Measurements from ENCODE around the gene PCSK5. TPM values are rescaled to one million over a fixed set of nuclear protein-coding genes. Genes with fewer than 3 reads are reported as not detected.
A peak's percentile ranks its signal among the peaks of the same experiment; 100 is the strongest.

The PCSK5 gene
- total and polyA plus RNA-seq, 10 donors, result 0.28 to 8.1 (median 5.5) TPM

- Histone ChIP-seq H3K27me3 (replicated peaks in 1 of 7) (no peaks in the 10 kb centered on the region), H3K4me1 (peaks cover 0 to 7% (median 1%) of the 10 kb centered on the region in 6 donors), H3K27ac (no peak overlapping the region), H3K9me3 (no peaks in the 10 kb centered on the region), H3K36me3 (no peaks in the 10 kb centered on the region), H3K4me3 (no peak overlapping the region)
- WGBS, 5 donors, result 62 to 77% (median 74%) methylated on average over 2 of the region's 2 CpGs
- no peak for DNase-seq
- TF ChIP-seq, protein P1, sequence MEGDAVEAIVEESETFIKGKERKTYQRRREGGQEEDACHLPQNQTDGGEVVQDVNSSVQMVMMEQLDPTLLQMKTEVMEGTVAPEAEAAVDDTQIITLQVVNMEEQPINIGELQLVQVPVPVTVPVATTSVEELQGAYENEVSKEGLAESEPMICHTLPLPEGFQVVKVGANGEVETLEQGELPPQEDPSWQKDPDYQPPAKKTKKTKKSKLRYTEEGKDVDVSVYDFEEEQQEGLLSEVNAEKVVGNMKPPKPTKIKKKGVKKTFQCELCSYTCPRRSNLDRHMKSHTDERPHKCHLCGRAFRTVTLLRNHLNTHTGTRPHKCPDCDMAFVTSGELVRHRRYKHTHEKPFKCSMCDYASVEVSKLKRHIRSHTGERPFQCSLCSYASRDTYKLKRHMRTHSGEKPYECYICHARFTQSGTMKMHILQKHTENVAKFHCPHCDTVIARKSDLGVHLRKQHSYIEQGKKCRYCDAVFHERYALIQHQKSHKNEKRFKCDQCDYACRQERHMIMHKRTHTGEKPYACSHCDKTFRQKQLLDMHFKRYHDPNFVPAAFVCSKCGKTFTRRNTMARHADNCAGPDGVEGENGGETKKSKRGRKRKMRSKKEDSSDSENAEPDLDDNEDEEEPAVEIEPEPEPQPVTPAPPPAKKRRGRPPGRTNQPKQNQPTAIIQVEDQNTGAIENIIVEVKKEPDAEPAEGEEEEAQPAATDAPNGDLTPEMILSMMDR (IDR thresholded peaks at IDR 0.05 in 8 of 11, conservative IDR thresholded peaks at IDR 0.05 in 3 of 11), result no peak
- no peak for TF ChIP-seq POLR2AphosphoS5 (IDR thresholded peaks at IDR 0.05)
- TF ChIP-seq POLR2A (IDR thresholded peaks at IDR 0.05), result no peak
- intact Hi-C loops (cut with DNase I; ENCODE audit: low total_unique reads), result no loop called here
Measured at GRCh38 chr9:75927356-75927755, 36.9 kb downstream of the PCSK5 start.

- H3K27me3 ChIP-seq (replicated peaks in 1 of 7), result no peaks in the 10 kb centered on the region
- H3K4me1 ChIP-seq, result peaks cover 0 to 7% (median 1%) of the 10 kb centered on the region in 6 donors
- WGBS, 5 donors, result 92 to 98% (median 95%) methylated on average over 4 of the region's 4 CpGs
- TF ChIP-seq, protein P1 (IDR thresholded peaks at IDR 0.05 in 8 of 11, conservative IDR thresholded peaks at IDR 0.05 in 3 of 11), result no peak
- TF ChIP-seq POLR2A (IDR thresholded peaks at IDR 0.05) (no peak), POLR2AphosphoS5 (IDR thresholded peaks at IDR 0.05) (no peak)
- H3K27ac ChIP-seq, result peak overlapping the region in 1 of 8 donors; percentile 37
- no peaks in the 10 kb centered on the region for H3K36me3 ChIP-seq
- intact Hi-C loops (cut with DNase I; ENCODE audit: low total_unique reads), result no loop called here
- DNase-seq, result no peak
- H3K9me3 ChIP-seq, result no peaks in the 10 kb centered on the region
- H3K4me3 ChIP-seq, result no peak overlapping the region
Measured at GRCh38 chr9:75930190-75930589, 39.7 kb downstream of the PCSK5 start.

DNA sequence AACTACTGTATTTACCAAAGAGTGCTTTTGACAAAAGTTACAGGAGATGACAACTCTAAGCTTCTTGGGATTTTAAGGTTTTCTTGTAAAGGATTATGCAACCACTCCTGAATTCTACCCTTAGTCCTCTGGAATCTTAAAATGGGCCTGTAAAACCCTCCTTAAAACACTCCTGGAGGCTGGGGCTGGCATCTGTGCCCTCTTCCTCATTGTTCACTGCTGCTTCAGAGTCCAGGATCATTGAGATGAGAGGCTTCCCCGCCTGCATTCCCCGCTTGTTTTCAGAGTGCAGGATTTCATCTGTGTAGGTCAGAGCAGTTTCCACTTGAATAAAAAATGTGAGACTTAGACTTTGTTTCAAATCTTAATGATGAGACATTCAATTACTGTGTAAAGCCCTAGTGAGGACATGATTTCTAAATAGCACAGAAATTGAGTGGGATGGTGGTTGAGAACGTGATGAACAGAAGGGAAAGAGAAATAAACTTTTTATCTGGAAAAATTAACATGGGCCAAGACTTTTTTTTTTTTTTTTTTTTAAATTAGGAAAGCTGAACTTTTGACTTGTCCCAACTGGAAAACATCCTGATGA, 40.4 kb downstream of the PCSK5 start:
- Histone ChIP-seq H3K4me1 (peaks cover 0 to 7% (median 1%) of the 10 kb centered on the region in 6 donors), H3K36me3 (no peaks in the 10 kb centered on the region), H3K9me3 (no peaks in the 10 kb centered on the region), H3K27me3 (replicated peaks in 1 of 7) (no peaks in the 10 kb centered on the region), H3K4me3 (no peak overlapping the region), H3K27ac (peak overlapping the region in 1 of 8 donors; percentile 37)
- 67 to 81% (median 74%) methylated on average over 3 of the region's 3 CpGs for WGBS, 5 donors
- TF ChIP-seq POLR2AphosphoS5 (IDR thresholded peaks at IDR 0.05) (no peak), POLR2A (IDR thresholded peaks at IDR 0.05) (no peak)
- TF ChIP-seq, protein P1 (IDR thresholded peaks at IDR 0.05 in 8 of 11, conservative IDR thresholded peaks at IDR 0.05 in 3 of 11), result no peak
- DNase-seq, result no peak
- intact Hi-C loops (cut with DNase I; ENCODE audit: low total_unique reads), result no loop called here

GRCh38 chr9:75933982-75934381, 43.5 kb downstream of the PCSK5 start:
- no peaks in the 10 kb centered on the region for H3K9me3 ChIP-seq
- H3K36me3 ChIP-seq, result no peaks in the 10 kb centered on the region
- no peak for DNase-seq
- intact Hi-C loops (cut with DNase I; ENCODE audit: low total_unique reads), result no loop called here
- WGBS, 5 donors, result 85 to 96% (median 92%) methylated on average over 7 of the region's 7 CpGs
- no peak overlapping the region for H3K27ac ChIP-seq
- no peaks in the 10 kb centered on the region for H3K27me3 ChIP-seq (replicated peaks in 1 of 7)
- TF ChIP-seq POLR2AphosphoS5 (IDR thresholded peaks at IDR 0.05) (no peak), POLR2A (IDR thresholded peaks at IDR 0.05) (no peak)
- TF ChIP-seq, protein P1 (IDR thresholded peaks at IDR 0.05 in 8 of 11, conservative IDR thresholded peaks at IDR 0.05 in 3 of 11), result no peak
- H3K4me3 ChIP-seq, result no peak overlapping the region
- peaks cover 0 to 7% (median 1%) of the 10 kb centered on the region in 6 donors for H3K4me1 ChIP-seq
